Measurements from ENCODE around the gene ATP6V1C2.
A peak's percentile ranks its signal among the peaks of the same experiment; 100 is the strongest.

ATP6V1C2 gene

GRCh38 chr2:10759151-10759714 is 37.8 kb downstream of the ATP6V1C2 start:
- DNase-seq (ENCODE audit: low read depth) = no peak
- TF ChIP-seq CTCF (conservative IDR thresholded peaks at IDR 0.05; ENCODE audit: low read depth, low read length) = no peak
- H3K4me3 ChIP-seq (ENCODE audit: low read depth, low read length) = no peak overlapping the region

GRCh38 chr2:10760794-10761504 is 39.5 kb downstream of the ATP6V1C2 start:
- DNase-seq (ENCODE audit: low read depth) = no peak
- no peak for TF ChIP-seq CTCF (conservative IDR thresholded peaks at IDR 0.05; ENCODE audit: low read depth, low read length)
- no peak overlapping the region for H3K4me3 ChIP-seq (ENCODE audit: low read depth, low read length)

GRCh38 chr2:10761591-10761990 is 40.2 kb downstream of the ATP6V1C2 start:
- H3K4me3 ChIP-seq (ENCODE audit: low read depth, low read length) = no peak overlapping the region
- DNase-seq (ENCODE audit: low read depth) = no peak
- TF ChIP-seq CTCF (conservative IDR thresholded peaks at IDR 0.05; ENCODE audit: low read depth, low read length) = no peak

DNA sequence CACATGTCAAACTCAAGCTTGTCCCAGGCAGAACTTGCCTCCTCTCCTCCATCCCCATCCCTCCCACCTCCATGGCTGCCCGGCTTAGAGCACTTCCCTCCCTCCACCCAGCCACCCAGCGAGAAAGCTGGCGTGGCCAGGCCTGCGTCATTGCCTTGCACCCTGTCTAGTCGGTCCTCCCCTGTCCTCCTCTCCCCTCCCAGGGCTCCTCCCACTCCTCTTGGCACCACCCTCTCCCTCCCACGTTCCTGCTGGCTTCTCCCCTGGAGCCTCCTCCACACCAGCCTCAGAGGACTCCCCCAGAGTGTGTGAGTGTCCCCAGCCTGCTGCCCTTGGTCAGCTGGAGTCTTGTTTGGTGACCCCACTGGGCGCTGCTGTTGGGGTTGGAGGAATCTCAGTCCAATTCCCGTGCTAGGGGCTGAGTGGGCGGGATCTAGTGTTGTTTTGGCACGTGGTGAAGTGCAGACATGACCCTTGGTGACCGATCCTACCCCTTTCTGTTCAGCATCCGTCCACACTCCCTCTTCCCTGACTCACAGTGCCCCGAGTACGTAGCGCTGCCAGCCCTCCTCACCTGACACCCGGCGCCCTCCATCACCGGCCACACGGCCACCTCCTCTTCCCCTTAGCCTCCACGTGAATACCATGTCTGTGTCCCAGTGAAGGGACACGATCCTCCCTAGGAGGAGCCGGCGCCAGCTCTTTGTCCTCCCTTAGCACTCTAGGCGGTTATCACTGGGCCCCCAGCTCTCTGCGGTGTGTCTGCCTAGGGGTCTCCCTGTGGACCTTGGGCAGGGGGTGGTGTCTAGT is 41.4 kb downstream of the ATP6V1C2 start:
- DNase-seq (ENCODE audit: low read depth) = peak; percentile 27

GRCh38 chr2:10763461-10763800 is 42.0 kb downstream of the ATP6V1C2 start:
- H3K4me3 ChIP-seq (ENCODE audit: low read depth, low read length) = no peak overlapping the region
- no peak for DNase-seq (ENCODE audit: low read depth)
- TF ChIP-seq CTCF (conservative IDR thresholded peaks at IDR 0.05; ENCODE audit: low read depth, low read length) = no peak

More for the DNA sequence above, 41.4 kb downstream of the ATP6V1C2 start:
- no peak for TF ChIP-seq CTCF (conservative IDR thresholded peaks at IDR 0.05; ENCODE audit: low read depth, low read length)
- no peak overlapping the region for H3K4me3 ChIP-seq (ENCODE audit: low read depth, low read length)

- TF ChIP-seq CTCF (conservative IDR thresholded peaks at IDR 0.05; ENCODE audit: low read depth, low read length) = no peak
- DNase-seq (ENCODE audit: low read depth) = no peak
Observed at GRCh38 chr2:10764096-10764785, 42.8 kb downstream of the ATP6V1C2 start.

More at GRCh38 chr2:10764096-10764785, 42.8 kb downstream of the ATP6V1C2 start:
- no peak overlapping the region for H3K4me3 ChIP-seq (ENCODE audit: low read depth, low read length)

All from choroid plexus epithelial cell (primary cell).